HepG2 (cell line): ENCODE data around the gene JPH3. TPM values are rescaled to one million over a fixed set of nuclear protein-coding genes. Genes with fewer than 3 reads are reported as not detected.

Experiments
- AKAP8 ChIP-seq: sonication (generic); formaldehyde crosslinking; IDR thresholded peaks from 2 replicates; pipeline ENCODE4 v1.5.1; 2020; ENCODE audit warnings: mild to moderate bottlenecking, missing genetic modification reagents
- ARID5B ChIP-seq: IDR thresholded peaks from 2 replicates; pipeline ENCODE4 v1.4.0; 2020; ENCODE audit warnings: mild to moderate bottlenecking, missing genetic modification reagents
- ATM ChIP-seq: fragments of 450-650 bp; IDR thresholded peaks from 2 replicates; pipeline ENCODE4 v1.7.1; 2017; ENCODE audit warnings: mild to moderate bottlenecking, borderline replicate concordance
- GPN1 ChIP-seq: sonication (generic); formaldehyde crosslinking; IDR thresholded peaks from 2 replicates; pipeline ENCODE4 v1.5.1; 2020; ENCODE audit warnings: missing genetic modification reagents, borderline replicate concordance
- HOXD1 ChIP-seq: sonication (generic); formaldehyde crosslinking; IDR thresholded peaks from 2 replicates; pipeline ENCODE4 v1.5.0; 2020; ENCODE audit warnings: missing genetic modification reagents
- JDP2 ChIP-seq: sonication (generic); formaldehyde crosslinking; IDR thresholded peaks from 2 replicates; pipeline ENCODE4 v1.8.1; 2022; ENCODE audit warnings: missing genetic modification reagents, borderline replicate concordance
- JUNB ChIP-seq: sonication (generic); formaldehyde crosslinking; IDR thresholded peaks from 2 replicates; pipeline ENCODE4 v1.8.0; 2022; ENCODE audit warnings: missing genetic modification reagents, mild to moderate bottlenecking, borderline replicate concordance
- LBX2 ChIP-seq: sonication (generic); formaldehyde crosslinking; IDR thresholded peaks from 2 replicates; pipeline ENCODE4 v1.5.0; 2020; ENCODE audit warnings: missing genetic modification reagents, mild to moderate bottlenecking, borderline replicate concordance
- MBD4 ChIP-seq: IDR thresholded peaks from 2 replicates; pipeline ENCODE4 v1.6.1; 2012; ENCODE audit warnings: low read length, inconsistent platforms, borderline replicate concordance
- MIER3 ChIP-seq: IDR thresholded peaks from 2 replicates; pipeline ENCODE4 v1.6.1; 2016; ENCODE audit warnings: missing compliant biosample characterization, borderline replicate concordance
- SIN3A ChIP-seq: IDR thresholded peaks from 2 replicates; pipeline ENCODE4 v1.6.1; 2011; ENCODE audit warnings: low read depth, mild to moderate bottlenecking, control low read depth, low read length, borderline replicate concordance
- SKIL ChIP-seq: sonication (generic); formaldehyde crosslinking; IDR thresholded peaks from 2 replicates; pipeline ENCODE4 v1.8.0; 2022; ENCODE audit warnings: missing genetic modification reagents, mild to moderate bottlenecking, moderate library complexity, borderline replicate concordance
- ZFP37 ChIP-seq: sonication (generic); formaldehyde crosslinking; IDR thresholded peaks from 2 replicates; pipeline ENCODE4 v1.4.0; 2020; ENCODE audit warnings: missing genetic modification reagents, borderline replicate concordance
- ZNF34 ChIP-seq: sonication (generic); formaldehyde crosslinking; IDR thresholded peaks from 2 replicates; pipeline ENCODE4 v1.4.0; 2020; ENCODE audit warnings: mild to moderate bottlenecking, missing genetic modification reagents, borderline replicate concordance
- ZNF451 ChIP-seq: sonication (generic); formaldehyde crosslinking; IDR thresholded peaks from 2 replicates; pipeline ENCODE4 v1.5.0; 2020; ENCODE audit warnings: mild to moderate bottlenecking, missing genetic modification reagents
- ZNF572 ChIP-seq: sonication (generic); formaldehyde crosslinking; IDR thresholded peaks from 2 replicates; pipeline ENCODE4 v1.5.1; 2020; ENCODE audit warnings: mild to moderate bottlenecking, missing genetic modification reagents
- ZNF75D ChIP-seq: sonication (generic); formaldehyde crosslinking; IDR thresholded peaks from 2 replicates; pipeline ENCODE4 v1.8.1; 2023; ENCODE audit warnings: missing genetic modification reagents, mild to moderate bottlenecking, borderline replicate concordance
- ZSCAN29 ChIP-seq: sonication (generic); formaldehyde crosslinking; conservative IDR thresholded peaks from 2 replicates; pipeline ENCODE4 v1.4.0; 2020; ENCODE audit warnings: mild to moderate bottlenecking, missing genetic modification reagents
- polyA plus RNA-seq, 8 experiments: library from polyadenylated mRNA; depleted of rRNA in 3 of 8; stranded (reverse) in 7 of 8; unstranded in 1 of 8; fragments of >200 nt; fragmentation: Illumina TruSeq in 4 of 8; extraction: Trizol in 4 of 8; gene quantifications; 2 replicates each; pipeline versions ENCODE4 v1.2.1 to v1.2.3, GENCODE V29; 2011 to 2016; ENCODE audit warnings: low read depth in 4 of 8, missing spikeins in 1 of 8, mixed read lengths in 1 of 8; ENCODE audit not compliant: insufficient read depth in 1 of 8
- total RNA-seq, 5 experiments: library from RNA; depleted of rRNA; stranded (reverse); fragments of >200 nt; fragmentation: Illumina TruSeq; extraction: Trizol; gene quantifications; 2 replicates each; pipeline ENCODE4 v1.2.3, GENCODE V29; 2016; ENCODE audit warnings: low read depth in 1 of 5

The JPH3 gene
- total and polyA plus RNA-seq, 2 of the 13 experiments (the other 11 are each of a cell fraction or from before 2014, with no cell fraction given) = not detected

GRCh38 chr16:87608400-87608985 lies 6.2 kb downstream of the JPH3 start (continued):
- TF ChIP-seq SKIL (0 out of 2 replicates have a peak, but pooled peaks have one; percentile 15), ZNF572 (CRISPR knock-in tag) (no peak), ZSCAN29 (CRISPR knock-in tag) (no peak), ZNF34 (no peak), ZNF75D (CRISPR knock-in tag) (no peak), JUNB (CRISPR knock-in tag) (peak; percentile 64; the same call in 1 of the 2 replicates), LBX2 (CRISPR knock-in tag) (0 out of 2 replicates have a peak, but pooled peaks have one; percentile 48), ARID5B (peak; percentile 52; the same call in 1 of the 2 replicates), ZFP37 (CRISPR knock-in tag) (peak; percentile 90; the same call in 1 of the 2 replicates), JDP2 (CRISPR knock-in tag) (peak; percentile 27; the same call in 1 of the 2 replicates), ATM (no peak), ZNF451 (peak; percentile 74; the same call in 1 of the 2 replicates), HOXD1 (peak; percentile 88; the same call in 1 of the 2 replicates), AKAP8 (CRISPR knock-in tag) (peak; percentile 53; the same call in 1 of the 2 replicates), SIN3A (no peak), GPN1 (CRISPR knock-in tag) (0 out of 2 replicates have a peak, but pooled peaks have one; percentile 85), MBD4 (no peak), MIER3 (CRISPR knock-in tag) (peak; percentile 64; the same call in 1 of the 2 replicates)
